HG03103 (cell line): ENCODE measurements around the gene MEIS2.
A peak's percentile ranks its signal among the peaks of the same experiment; 100 is the strongest.

Source experiments
- ATAC-seq: cut with Tn5 transposase; IDR thresholded peaks from one replicate; pipeline ENCODE4 v1.9.1; 2021; ENCODE audit warnings: low read depth; ENCODE audit not compliant: unreplicated experiment

MEIS2 gene

GRCh38 chr15:37099319-37100108, 835 bp downstream of the MEIS2 start:
- ATAC-seq = peak; percentile 3

GRCh38 chr15:37098468-37099318, 1.7 kb downstream of the MEIS2 start:
- peak; percentile 29 for ATAC-seq

GRCh38 chr15:37097144-37097919, 3.0 kb downstream of the MEIS2 start:
- no peak for ATAC-seq

GRCh38 chr15:37096558-37097143, 3.7 kb downstream of the MEIS2 start:
- ATAC-seq = no peak

- no peak for ATAC-seq
These were observed 4.4 kb downstream of the MEIS2 start for GRCh38 chr15:37095770-37096557.

GRCh38 chr15:37094915-37095711, 5.2 kb downstream of the MEIS2 start:
- ATAC-seq = no peak

GRCh38 chr15:37094333-37094914, 5.9 kb downstream of the MEIS2 start:
- ATAC-seq = no peak

GRCh38 chr15:37093480-37094332, 6.6 kb downstream of the MEIS2 start:
- ATAC-seq = no peak

GRCh38 chr15:37090543-37091175, 9.7 kb downstream of the MEIS2 start:
- ATAC-seq = no peak

GRCh38 chr15:37088436-37088835, 11.9 kb downstream of the MEIS2 start:
- no peak for ATAC-seq

GRCh38 chr15:37087131-37087588, 13.2 kb downstream of the MEIS2 start:
- no peak for ATAC-seq

- ATAC-seq = no peak
These were observed 13.8 kb downstream of the MEIS2 start for GRCh38 chr15:37086521-37086920.

- no peak for ATAC-seq
These were observed 14.2 kb downstream of the MEIS2 start for GRCh38 chr15:37086120-37086519.

- no peak for ATAC-seq
These were observed 15.7 kb downstream of the MEIS2 start for GRCh38 chr15:37084602-37085001.

- ATAC-seq = no peak
These were observed 16.7 kb downstream of the MEIS2 start for GRCh38 chr15:37083610-37084009.

- no peak for ATAC-seq
These were observed 18.4 kb downstream of the MEIS2 start for GRCh38 chr15:37081983-37082382.

- ATAC-seq = no peak
These were observed 20.0 kb downstream of the MEIS2 start for GRCh38 chr15:37080261-37080921.
